ENCODE results near the gene MAPKAP1. TPM values are rescaled to one million over a fixed set of nuclear protein-coding genes. Genes with fewer than 3 reads are reported as not detected.

The MAPKAP1 gene
- total RNA-seq, 1 donor from 2014 or later: 67.3 TPM

GRCh38 chr9:125551781-125552180, 155.2 kb downstream of the MAPKAP1 start:
- no peak overlapping the region for H3K4me3 Mint-ChIP-seq

GRCh38 chr9:125549891-125550885, 156.8 kb downstream of the MAPKAP1 start:
- peaks cover 22% of the 10 kb centered on the region for H3K4me1 Mint-ChIP-seq (ENCODE audit: unreplicated experiment)
- TF ChIP-seq CTCF (conservative IDR thresholded peaks at IDR 0.05): no peak
- H3K4me3 Mint-ChIP-seq: no peak overlapping the region
- no peak for DNase-seq (ENCODE audit: extremely low spot score, unreplicated experiment)
- no peaks in the 10 kb centered on the region for H3K27me3 Mint-ChIP-seq
- H3K27ac Mint-ChIP-seq: peak overlapping the region; percentile 21
- peaks cover 4% of the 10 kb centered on the region for H3K36me3 Mint-ChIP-seq
- no peaks in the 10 kb centered on the region for H3K9me3 Mint-ChIP-seq

More at GRCh38 chr9:125551781-125552180, 155.2 kb downstream of the MAPKAP1 start:
- Mint-ChIP-seq H3K36me3 (peaks cover 11% of the 10 kb centered on the region), H3K9me3 (no peaks in the 10 kb centered on the region), H3K4me1 (ENCODE audit: unreplicated experiment) (peaks cover 21% of the 10 kb centered on the region), H3K27ac (no peak overlapping the region), H3K27me3 (no peaks in the 10 kb centered on the region)
- no peak for DNase-seq (ENCODE audit: extremely low spot score, unreplicated experiment)
- no peak for TF ChIP-seq CTCF (conservative IDR thresholded peaks at IDR 0.05)

- no peaks in the 10 kb centered on the region for H3K9me3 Mint-ChIP-seq
- peaks cover 23% of the 10 kb centered on the region for H3K4me1 Mint-ChIP-seq (ENCODE audit: unreplicated experiment)
- no peaks in the 10 kb centered on the region for H3K27me3 Mint-ChIP-seq
- H3K36me3 Mint-ChIP-seq: peaks cover 4% of the 10 kb centered on the region
- H3K27ac Mint-ChIP-seq: peak overlapping the region; percentile 21
- DNase-seq (ENCODE audit: extremely low spot score, unreplicated experiment): no peak
- TF ChIP-seq CTCF (conservative IDR thresholded peaks at IDR 0.05): no peak
- no peak overlapping the region for H3K4me3 Mint-ChIP-seq
These were observed 157.5 kb downstream of the MAPKAP1 start for GRCh38 chr9:125549465-125549871.

GRCh38 chr9:125549039-125549438, 158.0 kb downstream of the MAPKAP1 start:
- Mint-ChIP-seq H3K36me3 (peaks cover 2% of the 10 kb centered on the region), H3K4me3 (no peak overlapping the region), H3K27ac (no peak overlapping the region), H3K4me1 (ENCODE audit: unreplicated experiment) (peaks cover 23% of the 10 kb centered on the region), H3K9me3 (no peaks in the 10 kb centered on the region), H3K27me3 (no peaks in the 10 kb centered on the region)
- no peak for TF ChIP-seq CTCF (conservative IDR thresholded peaks at IDR 0.05)
- no peak for DNase-seq (ENCODE audit: extremely low spot score, unreplicated experiment)

- Mint-ChIP-seq H3K4me3 (no peak overlapping the region), H3K27ac (no peak overlapping the region), H3K27me3 (no peaks in the 10 kb centered on the region), H3K36me3 (no peaks in the 10 kb centered on the region), H3K4me1 (ENCODE audit: unreplicated experiment) (peaks cover 23% of the 10 kb centered on the region), H3K9me3 (no peaks in the 10 kb centered on the region)
- TF ChIP-seq CTCF (conservative IDR thresholded peaks at IDR 0.05): no peak
- no peak for DNase-seq (ENCODE audit: extremely low spot score, unreplicated experiment)
These were observed 158.9 kb downstream of the MAPKAP1 start for GRCh38 chr9:125548141-125548540.

All from type B pancreatic cell (in vitro differentiated cells).